HCT116 (cell line): Measurements from ENCODE around the gene SLC35F6. TPM values are rescaled to one million over a fixed set of nuclear protein-coding genes. Genes with fewer than 3 reads are reported as not detected.

ENCODE experiments used
- ATAC-seq: fragments of 200-7000 bp; cut with Tn5 transposase; 2 replicates; pipeline ENCODE4 v1.9.1; 2020; ENCODE audit warnings: mild to moderate bottlenecking, moderate library complexity
- BruUV-seq: library from RNA; stranded (reverse); fragments of 400-500 nt; replicated peaks from 2 replicates; lab custom pipeline; 2021; lab: Mats Ljungman, UMichigan
- CTCF ChIA-PET: fragments of 300-600 bp; sonication (Branson Sonifier 250); formaldehyde crosslinking; loops from one replicate; lab custom pipeline; 2021; ENCODE audit warnings: antibody characterized with exemption; lab: Charles Lee
- POLR2A ChIA-PET: fragments of 300-600, 350-600 bp; sonication (Branson Sonifier 250); formaldehyde crosslinking; loops from one replicate; lab custom pipeline; 2021; ENCODE audit warnings: antibody characterized with exemption; lab: Charles Lee
- RAD21 ChIA-PET, 2 experiments: fragments of 300-600 bp; sonication (Branson Sonifier 250); formaldehyde crosslinking; loops; one replicate each; lab custom pipeline; 2023; ENCODE audit warnings: low total read pairs in 2 of 2; ENCODE audit not compliant: uncharacterized antibody in 2 of 2, unreplicated experiment in 2 of 2, low non-redundant PET in 1 of 2; lab: Charles Lee
- DNase-seq: peaks from one replicate; pipeline ENCODE4 v3.0.0-alpha.2; 2010; ENCODE audit warnings: low read depth, low spot score
- H2AFZ ChIP-seq: fragments of 200-600 bp; shearing (Covaris generic), sonication (generic); 2 replicates; pipeline ENCODE4 v1.6.1; 2017; ENCODE audit warnings: low read depth, mixed run types, mixed read lengths, antibody characterized with exemption, low read length; ENCODE audit not compliant: poor library complexity, severe bottlenecking
- H3K27ac ChIP-seq: 2 replicates; pipeline ENCODE4 v1.5.1; 2012; ENCODE audit warnings: low read depth, low read length
- H3K27me3 ChIP-seq: fragments of 200-600 bp; sonication (generic); 2 replicates; pipeline ENCODE4 v1.6.1; 2016; ENCODE audit warnings: mixed run types, low read length, mixed read lengths; ENCODE audit not compliant: insufficient read depth
- H3K36me3 ChIP-seq, 2 experiments: fragments of 200-500 bp in 1 of 2; fragments of 200-600 bp in 1 of 2; sonication (Bioruptor generic) in 1 of 2; sonication (generic) in 1 of 2; 2 replicates each; pipeline versions ENCODE4 v1.5.1 to v1.6.1; 2014 to 2016; ENCODE audit warnings: low read length in 2 of 2, inconsistent platforms in 1 of 2, mixed read lengths in 1 of 2, mixed run types in 1 of 2; ENCODE audit not compliant: insufficient read depth in 2 of 2, control insufficient read depth in 1 of 2
- H3K4me1 ChIP-seq, 2 experiments: fragments of 200-600 bp in 1 of 2; sonication (generic) in 1 of 2; 2 replicates each; pipeline versions ENCODE4 v1.5.1 to v1.6.1; 2012 to 2017; ENCODE audit warnings: low read length in 2 of 2, inconsistent platforms in 1 of 2, mild to moderate bottlenecking in 1 of 2, mixed read lengths in 1 of 2, mixed run types in 1 of 2, moderate library complexity in 1 of 2; ENCODE audit not compliant: insufficient read depth in 2 of 2, control insufficient read depth in 1 of 2
- H3K4me2 ChIP-seq: fragments of 200-600 bp; sonication (generic); 2 replicates; pipeline ENCODE4 v1.6.1; 2017; ENCODE audit warnings: mixed run types, low read length, mixed read lengths
- H3K4me3 ChIP-seq, 2 experiments: fragments of 200-600 bp in 1 of 2; sonication (generic) in 1 of 2; replicated peaks in 1 of 2; 2 replicates each; pipeline ENCODE4 v1.5.1; 2011 to 2016; ENCODE audit warnings: low read length in 2 of 2, control low read depth in 1 of 2, low read depth in 1 of 2, mild to moderate bottlenecking in 1 of 2, mixed read lengths in 1 of 2, mixed run types in 1 of 2
- H3K79me2 ChIP-seq: fragments of 200-600 bp; sonication (generic); 2 replicates; pipeline ENCODE4 v1.6.1; 2017; ENCODE audit warnings: mild to moderate bottlenecking, mixed run types, low read length, moderate library complexity, mixed read lengths; ENCODE audit not compliant: insufficient read depth
- H3K9ac ChIP-seq: fragments of 200-600 bp; sonication (generic); 2 replicates; pipeline ENCODE4 v1.6.1; 2016; ENCODE audit warnings: low read length, mixed read lengths
- H3K9me2 ChIP-seq: fragments of 200-600 bp; sonication (generic), shearing (Covaris generic); 2 replicates; pipeline ENCODE4 v1.6.1; 2017; ENCODE audit warnings: mixed run types, mild to moderate bottlenecking, moderate library complexity; ENCODE audit not compliant: insufficient read depth
- H3K9me3 ChIP-seq, 2 experiments: fragments of 200-500 bp in 1 of 2; fragments of 200-600 bp in 1 of 2; sonication (Bioruptor generic) in 1 of 2; sonication (generic) in 1 of 2; 2 replicates each; pipeline ENCODE4 v1.6.1; 2014 to 2017; ENCODE audit warnings: low read length in 2 of 2, mixed read lengths in 2 of 2, inconsistent platforms in 1 of 2, low read depth in 1 of 2, mild to moderate bottlenecking in 1 of 2, mixed run types in 1 of 2, moderate library complexity in 1 of 2; ENCODE audit not compliant: control insufficient read depth in 1 of 2, insufficient read depth in 1 of 2
- H4K20me1 ChIP-seq: fragments of 200-600 bp; sonication (generic), shearing (Covaris generic); 2 replicates; pipeline ENCODE4 v1.6.1; 2017; ENCODE audit warnings: mixed run types, mild to moderate bottlenecking, moderate library complexity; ENCODE audit not compliant: insufficient read depth
- ATF3 ChIP-seq: IDR thresholded peaks from 2 replicates; pipeline ENCODE4 v1.6.1; 2012
- EGR1 ChIP-seq: IDR thresholded peaks from 2 replicates; pipeline ENCODE4 v1.6.1; 2012; ENCODE audit warnings: low read depth
- ELF1 ChIP-seq: IDR thresholded peaks from 2 replicates; pipeline ENCODE4 v1.6.1; 2012; ENCODE audit warnings: low read depth, borderline replicate concordance
- EZH2 ChIP-seq: fragments of 200-600 bp; sonication (generic); IDR thresholded peaks from 2 replicates; pipeline ENCODE4 v1.6.1; 2017; ENCODE audit warnings: antibody characterized with exemption, mixed run types
- EZH2phosphoT487 ChIP-seq: fragments of 200-600 bp; IDR thresholded peaks from 2 replicates; pipeline ENCODE4 v1.6.1; 2018; ENCODE audit warnings: antibody characterized with exemption, borderline replicate concordance
- FOSL1 ChIP-seq: IDR thresholded peaks from 2 replicates; pipeline ENCODE4 v1.6.1; 2012; ENCODE audit warnings: low read depth
- POLR2A ChIP-seq: IDR thresholded peaks from 2 replicates; pipeline ENCODE4 v1.7.0; 2011; ENCODE audit warnings: borderline replicate concordance; ENCODE audit not compliant: insufficient read depth, insufficient read length; ENCODE audit errors: extremely low read depth
- POLR2AphosphoS5 ChIP-seq: IDR thresholded peaks from 2 replicates; pipeline ENCODE4 v1.6.1; 2011; ENCODE audit warnings: mild to moderate bottlenecking, low read depth, low read length, moderate library complexity
- RAD21 ChIP-seq: IDR thresholded peaks from 2 replicates; pipeline ENCODE4 v1.6.1; 2012; ENCODE audit warnings: low read depth, mild to moderate bottlenecking
- SIN3A ChIP-seq: IDR thresholded peaks from 2 replicates; pipeline ENCODE4 v1.6.1; 2012; ENCODE audit warnings: low read depth
- SP1 ChIP-seq: IDR thresholded peaks from 2 replicates; pipeline ENCODE4 v1.6.1; 2012; ENCODE audit warnings: low read depth
- SRF ChIP-seq: IDR thresholded peaks from 2 replicates; pipeline ENCODE4 v1.6.1; 2012; ENCODE audit warnings: low read depth
- TCF7L2 ChIP-seq: IDR thresholded peaks from 2 replicates; pipeline ENCODE4 v1.7.0; 2011; ENCODE audit warnings: borderline replicate concordance, inconsistent platforms; ENCODE audit not compliant: insufficient read depth, insufficient read length; ENCODE audit errors: extremely low read depth
- ZBTB33 ChIP-seq: IDR thresholded peaks from 2 replicates; pipeline ENCODE4 v1.6.1; 2011; ENCODE audit warnings: mild to moderate bottlenecking, low read length, moderate library complexity; ENCODE audit not compliant: insufficient replicate concordance; ENCODE audit errors: extremely low read depth
- ZFX ChIP-seq: fragments of 450-650 bp; IDR thresholded peaks from 2 replicates; pipeline ENCODE4 v1.6.1; 2017
- intact Hi-C: fragments of 100-400 bp; cut with micrococcal nuclease; formaldehyde crosslinking; loops from 2 replicates; pipeline ENCODE4 v1.10.0; 2022
- total RNA-seq: library from RNA; stranded (reverse); gene quantifications from one replicate; pipeline ENCODE4 v1.2.1, GENCODE V29; 2021; ENCODE audit not compliant: unreplicated experiment

Gene SLC35F6
- total RNA-seq, 1 experiment from 2014 or later = 34.5 TPM

GRCh38 chr2:26743852-26744251, 20.2 kb upstream of the SLC35F6 start:
- Histone ChIP-seq H3K27me3 (no peaks in the 10 kb centered on the region), H3K4me1 (no peaks in the 10 kb centered on the region; a peak in 1 of 4 replicates), H3K9me3 (no peaks in the 10 kb centered on the region), H2AFZ (no peak overlapping the region), H3K36me3 (no peaks in the 10 kb centered on the region), H3K4me2 (no peak overlapping the region), H3K4me3 (no peak overlapping the region)
- ATAC-seq (no peak), DNase-seq (no peak)
- RAD21 ChIA-PET = no interaction called here
- POLR2A ChIA-PET = no interaction called here
- intact Hi-C loops = loop anchor here (2.0 kb wide), 1 partner anchor 129 kb away; no protein-coding TSS in a partner anchor
- CTCF ChIA-PET = interaction anchor here (1.4 to 7.3 kb wide), 3 partner anchors 128 to 138 kb away, joined by 9 to 88 read pairs (median 30); no protein-coding TSS in a partner anchor
- TF ChIP-seq SRF (no peak), POLR2AphosphoS5 (no peak), SIN3A (no peak), EZH2 (no peak), SP1 (no peak), ATF3 (no peak), POLR2A (no peak), FOSL1 (no peak), RAD21 (no peak)
- TF ChIP-seq, all 23 proteins: peak for 0
- Histone ChIP-seq H3K27ac (no peak overlapping the region), H3K9ac (no peak overlapping the region), H3K79me2 (no peaks in the 10 kb centered on the region), H4K20me1 (no peaks in the 10 kb centered on the region), H3K9me2 (no peaks in the 10 kb centered on the region)
- BruUV-seq = no TSS peak

GRCh38 chr2:26744953-26745352, 19.1 kb upstream of the SLC35F6 start:
- Histone ChIP-seq H3K27me3 (no peaks in the 10 kb centered on the region), H3K79me2 (no peaks in the 10 kb centered on the region), H3K9me3 (no peaks in the 10 kb centered on the region), H3K4me2 (no peak overlapping the region), H3K36me3 (no peaks in the 10 kb centered on the region), H3K9me2 (no peaks in the 10 kb centered on the region), H3K4me1 (no peaks in the 10 kb centered on the region; a peak in 1 of 4 replicates), H3K9ac (no peak overlapping the region), H3K4me3 (no peak overlapping the region), H3K27ac (no peak overlapping the region), H2AFZ (no peak overlapping the region), H4K20me1 (no peaks in the 10 kb centered on the region)
- RAD21 ChIA-PET = interaction anchor here (1.6 to 2.3 kb wide), 2 partner anchors 129 to 138 kb away, joined by 6 to 9 read pairs; no protein-coding TSS in a partner anchor
- ATAC-seq = no peak
- TF ChIP-seq ATF3 (no peak), EZH2 (no peak), SRF (no peak), ZFX (no peak), ZBTB33 (no peak), SP1 (no peak), RAD21 (no peak), EGR1 (no peak), POLR2A (no peak), ELF1 (no peak), EZH2phosphoT487 (no peak), TCF7L2 (no peak), FOSL1 (no peak)
- intact Hi-C loops = loop anchor here (1.0 to 2.0 kb wide), 4 partner anchors 130 to 242 kb away; no protein-coding TSS in a partner anchor
- no peak for DNase-seq
- no TSS peak for BruUV-seq
- POLR2A ChIA-PET = interaction anchor here (2.0 kb wide), 1 partner anchor 139 kb away, joined by 11 read pairs; no protein-coding TSS in a partner anchor
- CTCF ChIA-PET = interaction anchor here (0.7 to 7.3 kb wide), 7 partner anchors 12 to 224 kb away, joined by 3 to 88 read pairs (median 4); no protein-coding TSS in a partner anchor
